Panc1 (cell line): Measurements from ENCODE around the gene GTPBP4. TPM values are rescaled to one million over a fixed set of nuclear protein-coding genes. Genes with fewer than 3 reads are reported as not detected.

Source experiments
- total RNA-seq: library from RNA; stranded (reverse); gene quantifications from one replicate; pipeline ENCODE4 v1.2.1, GENCODE V29; 2021; ENCODE audit not compliant: unreplicated experiment

Gene GTPBP4
- total RNA-seq, 1 experiment from 2014 or later, result 79.5 TPM

Other genes with a start within 250 kb of the GTPBP4 start
- gene LARP4B, start 56.7 kb upstream of the GTPBP4 start, total RNA-seq, result 87.0 TPM
- gene IDI2, start 37.4 kb downstream of the GTPBP4 start, total RNA-seq, result not detected
- 47.9 TPM for gene IDI1, start 60.7 kb downstream of the GTPBP4 start, total RNA-seq
- 9.6 TPM for gene WDR37, start 68.0 kb downstream of the GTPBP4 start, total RNA-seq